ENCODE data around the gene LILRA5. TPM values are rescaled to one million over a fixed set of nuclear protein-coding genes. Genes with fewer than 3 reads are reported as not detected.
"Not testable (repeated sequence)": the region's sequence is repeated elsewhere in the genome, so short reads cannot be mapped to it uniquely, and the experiment has no call there.

Gene LILRA5
- total and polyA plus RNA-seq, 10 of the 15 experiments (the other 5 are each of a cell fraction or from before 2014, with no cell fraction given): 0.05 to 1.2 (median 0.36) TPM; not detected in 4

DNA sequence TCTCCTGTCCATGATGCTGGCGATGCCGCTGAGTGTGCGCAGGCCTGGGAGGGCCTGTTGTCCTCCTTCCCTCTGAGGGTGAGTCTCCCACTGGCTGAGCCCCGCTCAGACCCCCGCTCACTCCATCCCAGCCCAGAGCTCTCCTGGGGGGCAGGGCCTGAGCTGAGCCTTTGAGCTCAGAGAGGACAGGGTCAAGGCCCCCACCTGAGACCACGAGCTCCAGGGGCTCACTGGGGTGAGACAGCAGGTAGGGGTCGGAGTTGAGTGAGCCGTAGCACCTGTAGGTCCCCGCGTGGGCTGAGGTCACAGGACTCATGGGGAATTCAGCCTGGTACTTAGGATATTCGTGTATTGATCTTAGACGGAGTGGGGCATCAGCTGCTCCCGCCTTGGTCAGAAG, 34.9 kb downstream of the LILRA5 start:
- H3K79me2 ChIP-seq (ENCODE audit: control insufficient read depth, insufficient read depth, low read length); CTCF ChIA-PET; ATAC-seq; H2AFZ ChIP-seq (ENCODE audit: control insufficient read depth, low read depth, low read length); H3K4me3 ChIP-seq; in situ Hi-C loops (cut with MboI); DNase-seq (ENCODE audit: low read depth, low spot score); intact Hi-C loops (cut with micrococcal nuclease; ENCODE audit: unreplicated experiment); H3K4me1 ChIP-seq (ENCODE audit: control insufficient read depth, insufficient read depth, low read length); SMC1A ChIA-PET (ENCODE audit: uncharacterized antibody, unreplicated experiment); H3K27ac ChIP-seq (ENCODE audit: control insufficient read depth, insufficient read depth); BruUV-seq (replicated peaks); H3K9me3 ChIP-seq (replicated peaks; ENCODE audit: control insufficient read depth, insufficient read depth, low read length); H3K27me3 ChIP-seq (replicated peaks in 1 of 2; ENCODE audit: control insufficient read depth in 2 of 2, insufficient read depth in 2 of 2, low read length in 1 of 2); FAIRE-seq; H3K36me3 ChIP-seq (ENCODE audit: control insufficient read depth in 2 of 2, insufficient read depth in 2 of 2, low read length in 1 of 2); H3K4me2 ChIP-seq (ENCODE audit: control insufficient read depth, insufficient read depth); H3K9ac ChIP-seq (ENCODE audit: control insufficient read depth, insufficient read depth, low read length); RAD21 ChIA-PET (ENCODE audit: unreplicated experiment); POLR2A ChIA-PET; H4K20me1 ChIP-seq (ENCODE audit: control insufficient read depth, insufficient read depth): not testable (repeated sequence)
- WGBS (ENCODE audit: insufficient coverage, insufficient replicate concordance, low lambda C conversion rate, missing lambda C conversion rate): 41% methylated on average over 8 of the region's 13 CpGs

GRCh38 chr19:54277111-54277615, 35.8 kb downstream of the LILRA5 start:
- H3K36me3 ChIP-seq (ENCODE audit: control insufficient read depth in 2 of 2, insufficient read depth in 2 of 2, low read length in 1 of 2); H3K27ac ChIP-seq (ENCODE audit: control insufficient read depth, insufficient read depth); H3K4me1 ChIP-seq (ENCODE audit: control insufficient read depth, insufficient read depth, low read length); H3K4me2 ChIP-seq (ENCODE audit: control insufficient read depth, insufficient read depth); SMC1A ChIA-PET (ENCODE audit: uncharacterized antibody, unreplicated experiment); H2AFZ ChIP-seq (ENCODE audit: control insufficient read depth, low read depth, low read length); H3K9ac ChIP-seq (ENCODE audit: control insufficient read depth, insufficient read depth, low read length); H4K20me1 ChIP-seq (ENCODE audit: control insufficient read depth, insufficient read depth); H3K9me3 ChIP-seq (replicated peaks; ENCODE audit: control insufficient read depth, insufficient read depth, low read length); CTCF ChIA-PET; H3K79me2 ChIP-seq (ENCODE audit: control insufficient read depth, insufficient read depth, low read length); RAD21 ChIA-PET (ENCODE audit: unreplicated experiment); ATAC-seq; intact Hi-C loops (cut with micrococcal nuclease; ENCODE audit: unreplicated experiment); FAIRE-seq; BruUV-seq (replicated peaks); DNase-seq (ENCODE audit: low read depth, low spot score); H3K27me3 ChIP-seq (replicated peaks in 1 of 2; ENCODE audit: control insufficient read depth in 2 of 2, insufficient read depth in 2 of 2, low read length in 1 of 2); H3K4me3 ChIP-seq; POLR2A ChIA-PET; in situ Hi-C loops (cut with MboI): not testable (repeated sequence)
- 21% methylated on average over 11 of the region's 15 CpGs for WGBS (ENCODE audit: insufficient coverage, insufficient replicate concordance, low lambda C conversion rate, missing lambda C conversion rate)
